COR-L47 (cell line): ENCODE measurements around the gene OBSCN.
A peak's percentile ranks its signal among the peaks of the same experiment; 100 is the strongest.
"Not testable (repeated sequence)": the region's sequence is repeated elsewhere in the genome, so short reads cannot be mapped to it uniquely, and the experiment has no call there.

Source experiments
- DNase-seq: peaks from one replicate; lab custom pipeline; 2025; lab: John Stamatoyannopoulos, UW

Gene OBSCN

GRCh38 chr1:228212966-228213844 lies 5.4 kb downstream of the OBSCN start:
- peak; percentile 76 for DNase-seq

- DNase-seq = no peak
Observed at GRCh38 chr1:228213917-228214808, 6.3 kb downstream of the OBSCN start.

DNA sequence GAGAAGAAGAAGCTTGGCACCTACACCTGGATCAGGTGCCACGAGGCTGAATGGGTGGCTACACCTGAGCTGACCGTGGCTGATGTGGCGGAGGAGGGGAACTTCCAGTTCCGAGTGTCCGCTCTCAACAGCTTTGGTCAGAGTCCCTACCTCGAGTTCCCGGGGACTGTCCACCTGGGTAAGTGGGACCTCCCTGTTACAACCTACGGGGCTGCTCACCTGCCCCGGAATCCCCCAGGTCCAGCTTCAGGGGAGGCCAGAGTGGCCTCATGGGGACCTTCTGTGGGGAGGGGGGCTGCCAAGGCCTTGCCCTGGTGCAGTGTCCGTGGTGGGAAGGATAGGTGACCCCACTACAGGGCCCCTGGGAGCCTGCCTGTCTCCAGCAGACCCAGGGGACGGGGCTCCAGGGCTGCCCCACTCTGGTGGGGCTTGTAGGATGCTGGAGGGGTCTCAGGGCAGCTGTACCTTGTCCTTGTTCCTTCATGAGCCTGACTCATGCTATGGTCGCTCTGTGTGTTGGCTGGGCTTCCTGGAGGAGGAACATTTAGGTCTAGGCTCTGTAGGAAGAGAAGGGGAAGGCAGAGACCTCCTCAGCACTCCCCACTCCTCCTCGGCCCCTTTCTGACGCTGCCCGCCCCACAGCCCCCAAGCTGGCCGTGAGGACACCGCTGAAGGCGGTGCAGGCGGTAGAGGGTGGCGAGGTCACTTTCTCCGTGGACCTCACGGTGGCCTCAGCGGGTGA lies 7.2 kb downstream of the OBSCN start:
- DNase-seq = no peak

GRCh38 chr1:228215663-228216116 lies 7.8 kb downstream of the OBSCN start:
- no peak for DNase-seq

GRCh38 chr1:228216371-228217320 lies 8.8 kb downstream of the OBSCN start:
- no peak for DNase-seq

DNA sequence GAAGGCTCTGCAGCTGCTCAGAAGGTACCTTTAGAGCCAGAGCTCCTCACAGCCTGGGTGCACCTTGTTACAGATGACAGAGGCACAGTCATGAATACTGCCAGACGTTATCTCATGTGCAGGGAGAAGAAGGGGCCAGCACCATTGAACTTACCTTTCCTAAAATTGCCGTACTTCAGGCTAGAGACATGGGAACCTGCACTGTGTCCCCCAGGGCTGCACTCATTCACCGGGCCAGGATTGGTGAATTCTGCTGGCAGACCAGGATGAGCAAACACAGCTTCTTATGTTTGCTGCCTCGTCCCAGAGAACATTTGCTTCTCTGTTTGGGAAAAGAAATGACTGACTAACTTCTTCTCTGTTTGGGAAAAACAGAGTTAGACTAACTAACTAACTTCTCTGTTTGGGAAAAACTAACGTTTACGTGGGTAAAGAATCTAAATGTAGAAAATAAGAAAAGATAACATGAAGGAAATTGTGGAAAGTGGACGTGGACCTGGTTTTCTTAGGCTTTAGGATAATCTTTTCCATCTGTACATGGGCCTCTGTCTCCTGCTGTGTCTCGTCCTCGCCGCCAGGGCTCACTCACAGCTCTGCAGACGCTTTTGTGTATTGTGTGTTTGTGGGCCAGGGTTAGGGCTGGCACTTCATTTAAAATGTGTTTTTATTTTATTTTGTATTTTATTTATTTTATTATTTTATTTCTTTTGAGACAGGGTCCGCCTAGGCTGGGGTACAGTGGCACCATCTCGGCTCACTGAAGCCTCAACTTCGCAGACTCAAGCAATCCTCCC lies 9.9 kb downstream of the OBSCN start:
- DNase-seq = no peak

DNA sequence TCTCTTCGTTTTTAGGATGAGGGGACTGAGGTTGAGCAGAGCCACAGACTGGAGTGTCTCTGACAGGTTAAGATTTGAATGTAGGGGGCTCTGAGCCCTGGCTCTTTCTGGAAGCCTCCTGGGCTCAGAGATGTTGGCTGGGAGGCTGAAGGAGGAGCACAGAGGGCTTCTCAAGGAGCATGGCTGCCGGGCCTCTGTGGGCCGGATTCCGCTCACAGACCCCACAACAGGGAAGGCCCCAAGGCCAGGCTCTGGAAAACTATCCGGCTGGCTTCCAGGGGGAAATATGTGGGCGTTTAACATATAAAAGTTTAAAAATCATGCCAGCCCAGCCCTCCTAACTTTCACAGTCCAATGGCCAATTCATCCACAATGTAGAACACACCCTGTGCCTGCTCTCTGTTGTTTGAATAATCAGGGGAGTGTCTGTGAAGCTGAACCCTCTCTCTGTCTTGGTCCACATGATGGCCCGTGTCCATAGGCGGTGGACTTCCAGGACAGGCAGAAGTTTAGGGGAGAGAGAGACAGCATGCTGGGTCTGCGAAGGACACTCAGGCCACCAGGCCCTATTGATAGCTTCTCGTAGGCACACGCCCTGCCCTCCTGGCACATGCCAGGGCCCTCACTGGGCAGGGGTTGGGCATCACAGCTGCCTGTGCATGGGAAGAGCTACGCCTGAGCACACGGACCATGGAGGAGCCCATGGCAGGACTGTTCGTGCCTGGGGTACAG lies 10.8 kb downstream of the OBSCN start:
- no peak for DNase-seq

- no peak for DNase-seq
Observed at GRCh38 chr1:228219245-228219961, 11.6 kb downstream of the OBSCN start.

GRCh38 chr1:228219962-228220780 lies 12.3 kb downstream of the OBSCN start:
- no peak for DNase-seq

DNA sequence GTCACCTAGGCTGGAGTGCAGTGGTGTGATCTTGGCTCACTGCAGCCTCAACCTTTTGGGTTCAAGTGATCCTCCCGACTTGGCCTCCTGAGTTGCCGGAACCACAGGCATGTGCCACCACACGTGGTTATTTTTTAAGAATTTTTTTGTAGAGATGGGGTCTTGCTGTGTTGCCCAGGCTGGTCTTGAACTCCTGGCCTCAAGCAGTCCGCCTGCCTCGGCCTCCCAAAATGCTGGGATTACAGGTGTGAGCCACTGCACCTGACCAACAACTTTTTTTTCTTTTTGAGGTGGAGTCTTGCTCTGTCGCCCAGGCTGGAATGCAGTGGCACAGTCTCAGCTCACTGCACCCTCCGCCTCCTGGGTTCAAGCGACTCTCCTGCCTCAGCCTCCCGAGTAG lies 13.3 kb downstream of the OBSCN start:
- not testable (repeated sequence) for DNase-seq

GRCh38 chr1:228222548-228222947 lies 14.7 kb downstream of the OBSCN start:
- DNase-seq = no peak

- DNase-seq = no peak
Observed at GRCh38 chr1:228224198-228225164, 16.6 kb downstream of the OBSCN start.

GRCh38 chr1:228225165-228225710 lies 17.4 kb downstream of the OBSCN start:
- DNase-seq = no peak

- DNase-seq = no peak
Observed at GRCh38 chr1:228225740-228226139, 17.9 kb downstream of the OBSCN start.

- no peak for DNase-seq
Observed at GRCh38 chr1:228226141-228226874, 18.5 kb downstream of the OBSCN start.
